Measurements from ENCODE around the gene CCDC92. TPM values are rescaled to one million over a fixed set of nuclear protein-coding genes. Genes with fewer than 3 reads are reported as not detected.

Gene CCDC92
- polyA plus RNA-seq, 1 donor from 2014 or later: 11.3 TPM

DNA sequence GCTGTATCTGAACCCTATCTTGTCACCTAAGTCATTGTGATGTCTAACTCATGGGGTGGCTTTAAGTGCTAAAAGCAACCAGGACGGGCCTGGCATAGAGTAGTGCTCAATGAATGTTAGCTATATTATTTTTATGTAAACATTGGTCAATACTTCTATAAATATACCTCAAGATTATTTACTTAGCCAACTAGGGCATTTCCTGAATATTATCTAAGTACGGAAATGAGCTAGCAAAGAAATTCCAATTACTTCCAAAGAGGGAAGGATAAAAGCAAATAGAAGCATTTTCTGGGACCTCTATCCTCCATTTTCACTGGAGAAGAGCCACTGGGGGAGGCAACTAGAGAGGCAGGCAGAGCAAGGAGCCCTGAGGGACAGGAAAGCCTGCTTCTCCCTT is 20.6 kb downstream of the CCDC92 start:
- H4K20me1 ChIP-seq (ENCODE audit: insufficient read depth): no peaks in the 10 kb centered on the region
- no peak overlapping the region for H3K4me2 ChIP-seq (ENCODE audit: low read length)
- peaks cover 20% of the 10 kb centered on the region for H3K79me2 ChIP-seq (replicated peaks; ENCODE audit: insufficient read depth, low read length)
- H3K27me3 ChIP-seq (ENCODE audit: insufficient read depth, low read depth, low read length): no peaks in the 10 kb centered on the region
- no peak overlapping the region for H3K27ac ChIP-seq (ENCODE audit: low read length)
- no peak overlapping the region for H2AFZ ChIP-seq (ENCODE audit: low read depth, low read length)
- H3K9me2 ChIP-seq (ENCODE audit: insufficient read depth, low read length): no peaks in the 10 kb centered on the region
- no peaks in the 10 kb centered on the region for H3K36me3 ChIP-seq (ENCODE audit: insufficient read depth, low read length)
- H3K9ac ChIP-seq (ENCODE audit: low read length): no peak overlapping the region
- H3K9me3 ChIP-seq (ENCODE audit: low read length): peaks cover 4% of the 10 kb centered on the region
- peaks cover 3% of the 10 kb centered on the region for H3F3A ChIP-seq (ENCODE audit: insufficient read depth, low read length, poor library complexity, severe bottlenecking)
- H3K4me3 ChIP-seq (ENCODE audit: low read length): no peak overlapping the region
- no peak for TF ChIP-seq MXI1 (conservative IDR thresholded peaks at IDR 0.05; ENCODE audit: poor library complexity, severe bottlenecking)
- no peak for TF ChIP-seq EP300 (conservative IDR thresholded peaks at IDR 0.05; ENCODE audit: poor library complexity, severe bottlenecking)
- no peak for TF ChIP-seq POLR2AphosphoS5 (IDR thresholded peaks at IDR 0.05)
- TF ChIP-seq, protein P1, sequence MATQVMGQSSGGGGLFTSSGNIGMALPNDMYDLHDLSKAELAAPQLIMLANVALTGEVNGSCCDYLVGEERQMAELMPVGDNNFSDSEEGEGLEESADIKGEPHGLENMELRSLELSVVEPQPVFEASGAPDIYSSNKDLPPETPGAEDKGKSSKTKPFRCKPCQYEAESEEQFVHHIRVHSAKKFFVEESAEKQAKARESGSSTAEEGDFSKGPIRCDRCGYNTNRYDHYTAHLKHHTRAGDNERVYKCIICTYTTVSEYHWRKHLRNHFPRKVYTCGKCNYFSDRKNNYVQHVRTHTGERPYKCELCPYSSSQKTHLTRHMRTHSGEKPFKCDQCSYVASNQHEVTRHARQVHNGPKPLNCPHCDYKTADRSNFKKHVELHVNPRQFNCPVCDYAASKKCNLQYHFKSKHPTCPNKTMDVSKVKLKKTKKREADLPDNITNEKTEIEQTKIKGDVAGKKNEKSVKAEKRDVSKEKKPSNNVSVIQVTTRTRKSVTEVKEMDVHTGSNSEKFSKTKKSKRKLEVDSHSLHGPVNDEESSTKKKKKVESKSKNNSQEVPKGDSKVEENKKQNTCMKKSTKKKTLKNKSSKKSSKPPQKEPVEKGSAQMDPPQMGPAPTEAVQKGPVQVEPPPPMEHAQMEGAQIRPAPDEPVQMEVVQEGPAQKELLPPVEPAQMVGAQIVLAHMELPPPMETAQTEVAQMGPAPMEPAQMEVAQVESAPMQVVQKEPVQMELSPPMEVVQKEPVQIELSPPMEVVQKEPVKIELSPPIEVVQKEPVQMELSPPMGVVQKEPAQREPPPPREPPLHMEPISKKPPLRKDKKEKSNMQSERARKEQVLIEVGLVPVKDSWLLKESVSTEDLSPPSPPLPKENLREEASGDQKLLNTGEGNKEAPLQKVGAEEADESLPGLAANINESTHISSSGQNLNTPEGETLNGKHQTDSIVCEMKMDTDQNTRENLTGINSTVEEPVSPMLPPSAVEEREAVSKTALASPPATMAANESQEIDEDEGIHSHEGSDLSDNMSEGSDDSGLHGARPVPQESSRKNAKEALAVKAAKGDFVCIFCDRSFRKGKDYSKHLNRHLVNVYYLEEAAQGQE (IDR thresholded peaks at IDR 0.05; ENCODE audit: borderline replicate concordance): no peak
- TF ChIP-seq, protein P2, sequence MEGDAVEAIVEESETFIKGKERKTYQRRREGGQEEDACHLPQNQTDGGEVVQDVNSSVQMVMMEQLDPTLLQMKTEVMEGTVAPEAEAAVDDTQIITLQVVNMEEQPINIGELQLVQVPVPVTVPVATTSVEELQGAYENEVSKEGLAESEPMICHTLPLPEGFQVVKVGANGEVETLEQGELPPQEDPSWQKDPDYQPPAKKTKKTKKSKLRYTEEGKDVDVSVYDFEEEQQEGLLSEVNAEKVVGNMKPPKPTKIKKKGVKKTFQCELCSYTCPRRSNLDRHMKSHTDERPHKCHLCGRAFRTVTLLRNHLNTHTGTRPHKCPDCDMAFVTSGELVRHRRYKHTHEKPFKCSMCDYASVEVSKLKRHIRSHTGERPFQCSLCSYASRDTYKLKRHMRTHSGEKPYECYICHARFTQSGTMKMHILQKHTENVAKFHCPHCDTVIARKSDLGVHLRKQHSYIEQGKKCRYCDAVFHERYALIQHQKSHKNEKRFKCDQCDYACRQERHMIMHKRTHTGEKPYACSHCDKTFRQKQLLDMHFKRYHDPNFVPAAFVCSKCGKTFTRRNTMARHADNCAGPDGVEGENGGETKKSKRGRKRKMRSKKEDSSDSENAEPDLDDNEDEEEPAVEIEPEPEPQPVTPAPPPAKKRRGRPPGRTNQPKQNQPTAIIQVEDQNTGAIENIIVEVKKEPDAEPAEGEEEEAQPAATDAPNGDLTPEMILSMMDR (IDR thresholded peaks at IDR 0.05; ENCODE audit: poor library complexity, severe bottlenecking): no peak
- no peak for TF ChIP-seq SMC3 (conservative IDR thresholded peaks at IDR 0.05; ENCODE audit: poor library complexity)
- no peak for TF ChIP-seq RAD21 (conservative IDR thresholded peaks at IDR 0.05)
- TF ChIP-seq TAF1 (IDR thresholded peaks at IDR 0.05; ENCODE audit: low read depth): no peak
- TF ChIP-seq EZH2 (IDR thresholded peaks at IDR 0.05; ENCODE audit: borderline replicate concordance, insufficient read depth, low read length, poor library complexity, severe bottlenecking): no peak

DNA sequence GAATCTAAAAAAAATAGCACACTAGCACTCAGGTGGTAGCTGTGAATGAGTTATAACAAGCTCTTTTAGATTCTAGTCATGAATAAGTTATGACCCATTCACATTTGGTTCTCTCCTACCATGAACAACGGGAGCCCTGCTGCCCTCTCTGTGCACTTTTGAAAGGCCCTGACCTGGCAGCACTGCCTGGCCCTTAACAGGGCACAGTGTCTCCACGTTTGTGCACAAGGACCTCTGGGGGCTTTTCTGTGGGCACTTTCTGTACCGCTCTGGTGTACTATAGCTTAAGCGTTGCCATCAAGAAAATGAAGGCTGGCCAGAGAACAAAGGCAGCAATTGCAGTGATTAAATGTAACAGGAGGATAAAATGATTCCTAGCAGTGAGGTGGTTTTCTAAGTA is 21.2 kb downstream of the CCDC92 start:
- peaks cover 20% of the 10 kb centered on the region for H3K79me2 ChIP-seq (replicated peaks; ENCODE audit: insufficient read depth, low read length)
- no peaks in the 10 kb centered on the region for H3K27me3 ChIP-seq (ENCODE audit: insufficient read depth, low read depth, low read length)

More for the DNA sequence above, 21.2 kb downstream of the CCDC92 start:
- no peak overlapping the region for H3K9ac ChIP-seq (ENCODE audit: low read length)
- H3K4me3 ChIP-seq (ENCODE audit: low read length): no peak overlapping the region
- no peaks in the 10 kb centered on the region for H3K36me3 ChIP-seq (ENCODE audit: insufficient read depth, low read length)
- TF ChIP-seq POLR2AphosphoS5 (IDR thresholded peaks at IDR 0.05) (no peak), TAF1 (IDR thresholded peaks at IDR 0.05; ENCODE audit: low read depth) (no peak), EP300 (conservative IDR thresholded peaks at IDR 0.05; ENCODE audit: poor library complexity, severe bottlenecking) (no peak), SMC3 (conservative IDR thresholded peaks at IDR 0.05; ENCODE audit: poor library complexity) (no peak), MXI1 (conservative IDR thresholded peaks at IDR 0.05; ENCODE audit: poor library complexity, severe bottlenecking) (no peak), RAD21 (conservative IDR thresholded peaks at IDR 0.05) (no peak), EZH2 (IDR thresholded peaks at IDR 0.05; ENCODE audit: borderline replicate concordance, insufficient read depth, low read length, poor library complexity, severe bottlenecking) (no peak)
- TF ChIP-seq, protein P1 (IDR thresholded peaks at IDR 0.05; ENCODE audit: borderline replicate concordance): no peak
- TF ChIP-seq, protein P2 (IDR thresholded peaks at IDR 0.05; ENCODE audit: poor library complexity, severe bottlenecking): no peak
- H4K20me1 ChIP-seq (ENCODE audit: insufficient read depth): no peaks in the 10 kb centered on the region
- no peaks in the 10 kb centered on the region for H3K9me2 ChIP-seq (ENCODE audit: insufficient read depth, low read length)
- peaks cover 3% of the 10 kb centered on the region for H3F3A ChIP-seq (ENCODE audit: insufficient read depth, low read length, poor library complexity, severe bottlenecking)
- H3K27ac ChIP-seq (ENCODE audit: low read length): no peak overlapping the region
- peaks cover 4% of the 10 kb centered on the region for H3K9me3 ChIP-seq (ENCODE audit: low read length)
- H3K4me2 ChIP-seq (ENCODE audit: low read length): no peak overlapping the region
- H2AFZ ChIP-seq (ENCODE audit: low read depth, low read length): no peak overlapping the region
